Fibroblast of lung (primary cell): ENCODE data around the gene PRKAG2.

Source experiments
- CTCF ChIP-seq, 2 donors: IDR thresholded peaks in 1 of 2; conservative IDR thresholded peaks in 1 of 2; 1 replicate in 1 of 2; 2 replicates in 1 of 2; pipeline ENCODE4 v1.5.1; 2011 to 2012; ENCODE audit warnings: low read length in 2 of 2, control low read depth in 1 of 2, inconsistent platforms in 1 of 2, low read depth in 1 of 2, mild to moderate bottlenecking in 1 of 2
- EZH2 ChIP-seq: IDR thresholded peaks from 2 replicates; pipeline ENCODE4 v1.5.1; 2012; ENCODE audit warnings: low read length, control low read depth, mild to moderate bottlenecking; ENCODE audit errors: missing control alignments

- TF ChIP-seq CTCF (conservative IDR thresholded peaks at IDR 0.05 in 1 of 2, IDR thresholded peaks at IDR 0.05 in 1 of 2; ENCODE audit: low read depth in 1 of 2, low read length in 2 of 2) (no peak), EZH2 (no peak)
Measured at GRCh38 chr7:151634643-151635042, 242.3 kb downstream of the PRKAG2 start.
